ENCODE data around the gene ZNF839. TPM values are rescaled to one million over a fixed set of nuclear protein-coding genes. Genes with fewer than 3 reads are reported as not detected.

The ZNF839 gene
- total RNA-seq, 1 experiment from 2014 or later = 4.6 TPM

- no peak for DNase-seq (ENCODE audit: low read depth)
Observed at GRCh38 chr14:102378830-102379229, 59.3 kb downstream of the ZNF839 start.

DNA sequence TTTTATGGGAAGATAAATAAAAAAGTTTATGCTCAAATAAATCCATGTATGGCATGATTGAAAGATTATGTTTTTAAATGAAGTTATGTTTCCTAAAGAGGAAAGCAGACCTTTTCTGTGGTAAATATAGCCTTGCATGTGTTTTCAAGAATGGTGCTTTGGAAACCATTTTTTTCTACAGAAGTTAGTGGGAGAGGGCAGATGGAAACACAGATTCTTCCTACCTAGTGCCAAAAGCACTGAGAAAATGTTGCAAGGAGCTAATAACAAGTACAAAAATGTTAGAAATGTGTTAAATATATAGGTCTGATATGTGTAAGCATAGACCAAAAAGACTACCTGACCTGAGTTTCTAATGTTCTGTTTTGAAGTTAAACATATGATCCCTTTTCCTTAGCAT, 67.5 kb downstream of the ZNF839 start:
- DNase-seq (ENCODE audit: low read depth) = no peak

DNA sequence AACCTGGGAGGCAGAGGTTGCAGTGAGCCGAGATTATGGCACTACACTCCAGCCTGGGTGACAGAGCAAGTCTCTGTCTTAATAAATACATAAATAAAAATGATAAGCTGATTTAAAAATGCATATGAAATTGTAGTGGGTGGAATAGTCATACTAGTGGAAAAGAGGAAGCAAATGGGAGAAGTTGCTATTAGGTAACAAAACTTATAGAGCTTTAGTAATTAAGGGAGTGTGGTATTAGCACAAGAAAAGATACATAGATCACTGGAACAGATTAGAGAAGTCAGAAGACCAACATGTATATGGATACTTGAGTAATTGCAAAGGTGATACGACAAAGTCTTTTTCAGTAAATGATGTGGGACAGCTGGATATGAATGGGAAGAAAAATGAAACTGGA, 69.7 kb downstream of the ZNF839 start:
- DNase-seq (ENCODE audit: low read depth) = no peak

- no peak for DNase-seq (ENCODE audit: low read depth)
Observed at GRCh38 chr14:102390064-102390855, 70.7 kb downstream of the ZNF839 start.

Other genes starting within 250 kb of the ZNF839 start
- 355 and 816 TPM in 2 replicates for gene HSP90AA1, start 232.7 kb upstream of the ZNF839 start, total RNA-seq (2014; rRNA removed; shearing (Covaris generic))
- 7.9 and 13.3 TPM in 2 replicates for gene WDR20, start 179.8 kb upstream of the ZNF839 start, total RNA-seq (2014; rRNA removed; shearing (Covaris generic))
- gene MOK, start 14.6 kb upstream of the ZNF839 start, total RNA-seq (2014; rRNA removed; shearing (Covaris generic)) = 27.3 and 44.3 TPM in 2 replicates
- gene CINP, start 43.1 kb downstream of the ZNF839 start, total RNA-seq (2014; rRNA removed; shearing (Covaris generic)) = 33.8 and 36.1 TPM in 2 replicates
- gene TECPR2, start 43.2 kb downstream of the ZNF839 start, total RNA-seq (2014; rRNA removed; shearing (Covaris generic)) = 4.4 and 6.2 TPM in 2 replicates
- gene ANKRD9, start 190.0 kb downstream of the ZNF839 start, total RNA-seq (2014; rRNA removed; shearing (Covaris generic)) = 14.0 and 20.9 TPM in 2 replicates